Thyroid gland (tissue), 4 donors: Measurements from ENCODE around the gene AKR1B15.

ENCODE experiments used
- CTCF ChIP-seq, 6 experiments: fragments of 200-600 bp in 3 of 6; fragments of 450-650 bp in 3 of 6; sonication (generic) in 3 of 6; IDR thresholded peaks; one replicate each; pipeline ENCODE4 v1.5.1; 2016 to 2019; ENCODE audit warnings: antibody characterized with exemption in 6 of 6, mild to moderate bottlenecking in 2 of 6, inconsistent platforms in 1 of 6, moderate library complexity in 1 of 6
- POLR2A ChIP-seq, 2 donors: fragments of 450-650 bp; IDR thresholded peaks; one replicate each; pipeline ENCODE4 v1.6.1; 2017; ENCODE audit warnings: antibody characterized with exemption in 2 of 2, mild to moderate bottlenecking in 2 of 2, moderate library complexity in 1 of 2

- peak; percentile 57 to 92 (median 74) for TF ChIP-seq CTCF (IDR thresholded peaks at IDR 0.05)
- TF ChIP-seq POLR2A (IDR thresholded peaks at IDR 0.05), result no peak
Measured at GRCh38 chr7:134514663-134515062, 34.2 kb upstream of the AKR1B15 start.
